Measurements from ENCODE around the gene RAD51.

Gene RAD51

DNA sequence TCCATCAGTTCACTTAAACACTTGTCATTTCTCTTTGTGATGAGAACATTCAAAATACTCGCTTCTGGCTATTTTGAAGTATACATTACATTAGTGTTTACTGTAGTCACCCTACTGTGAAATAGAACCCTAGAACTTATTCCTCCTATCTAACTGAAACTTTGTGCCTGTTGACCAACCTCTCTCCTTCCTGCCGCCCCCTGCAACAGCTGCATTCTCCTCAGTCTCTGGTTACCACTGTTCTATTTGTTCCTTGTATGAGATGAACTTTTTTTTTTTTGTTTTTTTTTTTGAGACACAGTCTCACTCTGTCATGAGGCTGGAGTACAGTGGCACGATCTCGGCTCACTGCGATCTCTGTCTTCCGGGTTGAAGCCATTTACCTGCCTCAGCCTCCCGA lies 2.9 kb downstream of the RAD51 start:
- no peak overlapping the region for H3K27ac ChIP-seq (replicated peaks; ENCODE audit: low read length)
- H2AK5ac ChIP-seq (ENCODE audit: low read depth, low read length) = no peak overlapping the region
- peaks cover 0 to 6% of the 10 kb centered on the region in 2 donors for H3K4me1 ChIP-seq (ENCODE audit: control insufficient read depth in 2 of 2, insufficient read depth in 1 of 2, low read depth in 1 of 2, low read length in 2 of 2)
- H3K18ac ChIP-seq (ENCODE audit: low read length) = no peak overlapping the region
- no peak overlapping the region for H3K9ac ChIP-seq (ENCODE audit: low read depth, low read length, poor library complexity)
- H3K9me3 ChIP-seq (replicated peaks in 1 of 2; ENCODE audit: control insufficient read depth in 2 of 2, insufficient read depth in 1 of 2, low read depth in 1 of 2, low read length in 2 of 2) = no peaks in the 10 kb centered on the region
- H3K4me2 ChIP-seq (ENCODE audit: insufficient read depth, low read length, poor library complexity, severe bottlenecking) = no peak overlapping the region
- H2BK5ac ChIP-seq (ENCODE audit: low read length) = no peak overlapping the region
- no peak overlapping the region for H2AFZ ChIP-seq (ENCODE audit: low read length)
- H3K79me1 ChIP-seq (ENCODE audit: low read depth, low read length) = peaks cover 5% of the 10 kb centered on the region
- H3K4ac ChIP-seq (ENCODE audit: low read length) = no peak overlapping the region
- no peak overlapping the region for H3K4me3 ChIP-seq (ENCODE audit: low read length in 2 of 2)
- H4K8ac ChIP-seq (ENCODE audit: low read depth, low read length) = no peak overlapping the region
- H4K91ac ChIP-seq (ENCODE audit: low read depth, low read length, poor library complexity) = no peak overlapping the region
- H3K23ac ChIP-seq (ENCODE audit: low read depth, low read length, poor library complexity) = no peak overlapping the region
- DNase-seq (ENCODE audit: low spot score) = no peak
- H2BK15ac ChIP-seq (ENCODE audit: low read length) = no peak overlapping the region
- no peak overlapping the region for H3K14ac ChIP-seq (ENCODE audit: low read length)
- peaks cover 12 to 60% of the 10 kb centered on the region in 2 donors for H3K36me3 ChIP-seq (replicated peaks in 1 of 2; ENCODE audit: control insufficient read depth in 2 of 2, insufficient read depth in 2 of 2, low read length in 2 of 2)
- no peak overlapping the region for H2BK120ac ChIP-seq (ENCODE audit: low read depth, low read length)
- WGBS, 2 donors (ENCODE audit: extremely low coverage in 2 of 2, insufficient read length in 2 of 2, insufficient replicate concordance in 1 of 2) = no CpG with 5 or more reads among the region's 7 CpGs
- H3K27me3 ChIP-seq (ENCODE audit: control insufficient read depth in 3 of 3, insufficient read depth in 3 of 3, low read depth in 1 of 3, low read length in 3 of 3) = no peaks in the 10 kb centered on the region
- no peak overlapping the region for H2BK12ac ChIP-seq (ENCODE audit: low read length)

DNA sequence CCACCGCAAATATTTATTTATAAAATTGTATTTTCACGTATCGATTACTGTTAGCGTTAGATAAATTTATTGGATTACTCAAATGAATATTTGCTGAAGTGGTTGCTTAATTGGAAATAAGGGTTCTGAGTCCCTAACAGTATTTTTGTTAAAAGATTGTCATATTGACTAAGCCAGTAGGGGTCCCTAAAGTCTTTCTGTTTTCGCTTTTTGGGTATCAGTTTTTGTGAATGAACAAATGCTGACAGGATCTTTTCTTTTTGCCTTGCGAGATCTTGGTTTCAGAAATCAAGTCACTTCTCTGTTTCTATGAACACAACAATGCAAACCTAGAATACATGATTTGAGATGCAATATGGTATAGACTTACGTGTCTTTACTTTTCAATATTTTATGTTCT lies 7.1 kb downstream of the RAD51 start:
- WGBS, 2 donors (ENCODE audit: extremely low coverage in 2 of 2, insufficient read length in 2 of 2, insufficient replicate concordance in 1 of 2) = 100% methylated on average over 3 of the region's 7 CpGs; no CpG with 5 or more reads in 1 of the 2 donors
- no peak overlapping the region for H2AK5ac ChIP-seq (ENCODE audit: low read depth, low read length)
- no peak overlapping the region for H2BK120ac ChIP-seq (ENCODE audit: low read depth, low read length)
- no peak overlapping the region for H3K4ac ChIP-seq (ENCODE audit: low read length)
- H3K27ac ChIP-seq (replicated peaks; ENCODE audit: low read length) = no peak overlapping the region
- H2BK12ac ChIP-seq (ENCODE audit: low read length) = no peak overlapping the region
- no peak overlapping the region for H2AFZ ChIP-seq (ENCODE audit: low read length)
- no peak for DNase-seq (ENCODE audit: low spot score)
- no peak overlapping the region for H4K8ac ChIP-seq (ENCODE audit: low read depth, low read length)
- no peak overlapping the region for H2BK5ac ChIP-seq (ENCODE audit: low read length)
- H3K4me2 ChIP-seq (ENCODE audit: insufficient read depth, low read length, poor library complexity, severe bottlenecking) = no peak overlapping the region
- H3K9me3 ChIP-seq (replicated peaks in 1 of 2; ENCODE audit: control insufficient read depth in 2 of 2, insufficient read depth in 1 of 2, low read depth in 1 of 2, low read length in 2 of 2) = no peaks in the 10 kb centered on the region
- H3K23ac ChIP-seq (ENCODE audit: low read depth, low read length, poor library complexity) = no peak overlapping the region
- no peak overlapping the region for H2BK15ac ChIP-seq (ENCODE audit: low read length)
- no peak overlapping the region for H3K4me3 ChIP-seq (ENCODE audit: low read length in 2 of 2)
- no peak overlapping the region for H3K14ac ChIP-seq (ENCODE audit: low read length)
- no peak overlapping the region for H4K91ac ChIP-seq (ENCODE audit: low read depth, low read length, poor library complexity)
- no peaks in the 10 kb centered on the region for H3K79me1 ChIP-seq (ENCODE audit: low read depth, low read length)
- H3K36me3 ChIP-seq (replicated peaks in 1 of 2; ENCODE audit: control insufficient read depth in 2 of 2, insufficient read depth in 2 of 2, low read length in 2 of 2) = peaks cover 12 to 94% of the 10 kb centered on the region in 2 donors
- H3K4me1 ChIP-seq (ENCODE audit: control insufficient read depth in 2 of 2, insufficient read depth in 1 of 2, low read depth in 1 of 2, low read length in 2 of 2) = no peaks in the 10 kb centered on the region
- H3K18ac ChIP-seq (ENCODE audit: low read length) = no peak overlapping the region
- H3K9ac ChIP-seq (ENCODE audit: low read depth, low read length, poor library complexity) = no peak overlapping the region
- H3K27me3 ChIP-seq (ENCODE audit: control insufficient read depth in 3 of 3, insufficient read depth in 3 of 3, low read depth in 1 of 3, low read length in 3 of 3) = no peaks in the 10 kb centered on the region

DNA sequence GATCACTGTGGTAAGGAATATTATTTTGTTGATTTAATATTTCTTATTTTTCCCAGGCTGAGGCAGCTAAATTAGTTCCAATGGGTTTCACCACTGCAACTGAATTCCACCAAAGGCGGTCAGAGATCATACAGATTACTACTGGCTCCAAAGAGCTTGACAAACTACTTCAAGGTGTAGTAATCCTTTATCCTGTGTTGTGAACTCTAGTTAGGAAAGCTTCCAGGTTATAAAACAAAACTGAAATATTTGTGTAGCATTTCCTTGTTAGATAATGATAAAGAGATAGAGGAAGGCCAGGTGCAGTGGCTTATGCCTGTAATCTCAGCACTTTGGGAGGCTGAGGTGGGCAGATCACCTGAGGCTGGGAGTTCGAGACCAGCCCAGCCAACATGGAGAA lies 11.1 kb downstream of the RAD51 start:
- no peak overlapping the region for H2BK120ac ChIP-seq (ENCODE audit: low read depth, low read length)
- H3K79me1 ChIP-seq (ENCODE audit: low read depth, low read length) = no peaks in the 10 kb centered on the region
- H3K9ac ChIP-seq (ENCODE audit: low read depth, low read length, poor library complexity) = no peak overlapping the region
- H3K4me3 ChIP-seq (ENCODE audit: low read length in 2 of 2) = no peak overlapping the region
- H2BK12ac ChIP-seq (ENCODE audit: low read length) = no peak overlapping the region
- no peak overlapping the region for H2AK5ac ChIP-seq (ENCODE audit: low read depth, low read length)
- H3K4ac ChIP-seq (ENCODE audit: low read length) = no peak overlapping the region
- H3K4me1 ChIP-seq (ENCODE audit: control insufficient read depth in 2 of 2, insufficient read depth in 1 of 2, low read depth in 1 of 2, low read length in 2 of 2) = no peaks in the 10 kb centered on the region
- H3K23ac ChIP-seq (ENCODE audit: low read depth, low read length, poor library complexity) = no peak overlapping the region
- H2AFZ ChIP-seq (ENCODE audit: low read length) = no peak overlapping the region
- no peak overlapping the region for H3K18ac ChIP-seq (ENCODE audit: low read length)
- no peaks in the 10 kb centered on the region for H3K27me3 ChIP-seq (ENCODE audit: control insufficient read depth in 3 of 3, insufficient read depth in 3 of 3, low read depth in 1 of 3, low read length in 3 of 3)
- no peak for DNase-seq (ENCODE audit: low spot score)
- H4K91ac ChIP-seq (ENCODE audit: low read depth, low read length, poor library complexity) = no peak overlapping the region
- H3K4me2 ChIP-seq (ENCODE audit: insufficient read depth, low read length, poor library complexity, severe bottlenecking) = no peak overlapping the region
- no peak overlapping the region for H3K14ac ChIP-seq (ENCODE audit: low read length)
- peaks cover 17 to 93% of the 10 kb centered on the region in 2 donors for H3K36me3 ChIP-seq (replicated peaks in 1 of 2; ENCODE audit: control insufficient read depth in 2 of 2, insufficient read depth in 2 of 2, low read length in 2 of 2)
- no peak overlapping the region for H3K27ac ChIP-seq (replicated peaks; ENCODE audit: low read length)
- H2BK15ac ChIP-seq (ENCODE audit: low read length) = no peak overlapping the region
- H2BK5ac ChIP-seq (ENCODE audit: low read length) = no peak overlapping the region
- H4K8ac ChIP-seq (ENCODE audit: low read depth, low read length) = no peak overlapping the region
- no CpG with 5 or more reads among the region's 2 CpGs for WGBS, 2 donors (ENCODE audit: extremely low coverage in 2 of 2, insufficient read length in 2 of 2, insufficient replicate concordance in 1 of 2)
- no peaks in the 10 kb centered on the region for H3K9me3 ChIP-seq (replicated peaks in 1 of 2; ENCODE audit: control insufficient read depth in 2 of 2, insufficient read depth in 1 of 2, low read depth in 1 of 2, low read length in 2 of 2)

DNA sequence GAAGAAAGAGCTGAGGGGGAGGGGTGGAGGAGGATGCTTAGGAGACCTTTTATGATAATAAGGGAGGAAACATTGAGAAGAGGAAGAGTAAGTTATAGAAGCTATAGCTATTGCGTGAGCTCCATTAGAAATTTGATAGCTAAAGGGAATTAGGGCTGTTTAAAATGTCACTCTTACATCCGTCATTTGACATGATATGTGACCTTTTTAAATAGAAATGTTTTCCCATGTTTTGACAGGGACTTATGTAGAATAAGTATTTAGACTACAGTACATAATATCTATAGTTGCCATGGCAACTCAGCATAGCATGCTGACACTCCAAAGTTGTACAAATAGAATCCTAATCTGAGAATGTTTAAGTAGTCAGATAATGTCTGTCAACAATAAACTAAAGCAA lies 19.2 kb downstream of the RAD51 start:
- no peak overlapping the region for H4K8ac ChIP-seq (ENCODE audit: low read depth, low read length)
- no peak overlapping the region for H2BK5ac ChIP-seq (ENCODE audit: low read length)
- H3K14ac ChIP-seq (ENCODE audit: low read length) = no peak overlapping the region
- no peak overlapping the region for H3K9ac ChIP-seq (ENCODE audit: low read depth, low read length, poor library complexity)
- no CpG with 5 or more reads among the region's 2 CpGs for WGBS, 2 donors (ENCODE audit: extremely low coverage in 2 of 2, insufficient read length in 2 of 2, insufficient replicate concordance in 1 of 2)
- H2AFZ ChIP-seq (ENCODE audit: low read length) = no peak overlapping the region
- no peaks in the 10 kb centered on the region for H3K9me3 ChIP-seq (replicated peaks in 1 of 2; ENCODE audit: control insufficient read depth in 2 of 2, insufficient read depth in 1 of 2, low read depth in 1 of 2, low read length in 2 of 2)
- H2BK120ac ChIP-seq (ENCODE audit: low read depth, low read length) = no peak overlapping the region
- no peak overlapping the region for H3K4me2 ChIP-seq (ENCODE audit: insufficient read depth, low read length, poor library complexity, severe bottlenecking)
- H2AK5ac ChIP-seq (ENCODE audit: low read depth, low read length) = no peak overlapping the region
- no peak overlapping the region for H3K23ac ChIP-seq (ENCODE audit: low read depth, low read length, poor library complexity)
- H4K91ac ChIP-seq (ENCODE audit: low read depth, low read length, poor library complexity) = no peak overlapping the region
- H3K36me3 ChIP-seq (replicated peaks in 1 of 2; ENCODE audit: control insufficient read depth in 2 of 2, insufficient read depth in 2 of 2, low read length in 2 of 2) = peaks cover 16 to 91% of the 10 kb centered on the region in 2 donors
- H3K27me3 ChIP-seq (ENCODE audit: control insufficient read depth in 3 of 3, insufficient read depth in 3 of 3, low read depth in 1 of 3, low read length in 3 of 3) = no peaks in the 10 kb centered on the region
- H3K27ac ChIP-seq (replicated peaks; ENCODE audit: low read length) = no peak overlapping the region
- H2BK15ac ChIP-seq (ENCODE audit: low read length) = no peak overlapping the region
- no peak overlapping the region for H3K18ac ChIP-seq (ENCODE audit: low read length)
- H3K4ac ChIP-seq (ENCODE audit: low read length) = no peak overlapping the region
- H3K79me1 ChIP-seq (ENCODE audit: low read depth, low read length) = no peaks in the 10 kb centered on the region
- H3K4me1 ChIP-seq (ENCODE audit: control insufficient read depth in 2 of 2, insufficient read depth in 1 of 2, low read depth in 1 of 2, low read length in 2 of 2) = no peaks in the 10 kb centered on the region
- no peak for DNase-seq (ENCODE audit: low spot score)
- no peak overlapping the region for H2BK12ac ChIP-seq (ENCODE audit: low read length)
- H3K4me3 ChIP-seq (ENCODE audit: low read length in 2 of 2) = no peak overlapping the region
